CD4-positive, alpha-beta T cell (primary cell): ENCODE data around the gene CENPA. TPM values are rescaled to one million over a fixed set of nuclear protein-coding genes. Genes with fewer than 3 reads are reported as not detected.
A peak's percentile ranks its signal among the peaks of the same experiment; 100 is the strongest.

ENCODE experiments used
- ATAC-seq: fragments of 200-7000 bp; cut with Tn5 transposase; one replicate; pipeline ENCODE4 v1.10.0; 2022; ENCODE audit warnings: mild to moderate bottlenecking; ENCODE audit not compliant: poor library complexity
- CTCF ChIA-PET: fragments of 350-600 bp; sonication (Branson Sonifier 250); formaldehyde crosslinking; loops from one replicate; lab custom pipeline; 2021; ENCODE audit warnings: antibody characterized with exemption, inconsistent platforms; lab: Charles Lee
- POLR2A ChIA-PET: fragments of 350-600 bp; sonication (Branson Sonifier 250); formaldehyde crosslinking; loops from one replicate; lab custom pipeline; 2021; ENCODE audit warnings: antibody characterized with exemption, inconsistent platforms; lab: Charles Lee
- DNase-seq, 14 experiments: peaks; one replicate each; pipeline ENCODE4 v3.0.0-alpha.2; 2013 to 2020; ENCODE audit warnings: mixed read lengths in 2 of 14
- H3K27ac ChIP-seq, 2 donors: one replicate each; pipeline versions ENCODE4 v1.5.1 to v1.7.0; 2013; ENCODE audit warnings: low read length in 2 of 2, low read depth in 1 of 2, mild to moderate bottlenecking in 1 of 2
- H3K27me3 ChIP-seq, 2 experiments: 1 replicate in 1 of 2; 2 replicates in 1 of 2; pipeline versions ENCODE4 v1.6.1 to v1.7.0; 2013; ENCODE audit warnings: low read length in 2 of 2, control low read depth in 1 of 2, mild to moderate bottlenecking in 1 of 2, moderate library complexity in 1 of 2; ENCODE audit not compliant: insufficient read depth in 2 of 2, control insufficient read depth in 1 of 2
- H3K36me3 ChIP-seq: one replicate; pipeline ENCODE4 v1.6.1; 2013; ENCODE audit warnings: low read length, control low read depth; ENCODE audit not compliant: insufficient read depth
- H3K4me1 ChIP-seq: one replicate; pipeline ENCODE4 v1.6.1; 2013; ENCODE audit warnings: low read length, control low read depth; ENCODE audit not compliant: insufficient read depth
- H3K4me3 ChIP-seq: one replicate; pipeline ENCODE4 v1.5.1; 2013; ENCODE audit warnings: mild to moderate bottlenecking, low read length, moderate library complexity
- H3K9me3 ChIP-seq, 2 experiments: 1 replicate in 1 of 2; 2 replicates in 1 of 2; pipeline versions ENCODE4 v1.6.1 to v1.7.0; 2013; ENCODE audit warnings: low read length in 2 of 2, mild to moderate bottlenecking in 2 of 2, control low read depth in 1 of 2, moderate library complexity in 1 of 2; ENCODE audit not compliant: control insufficient read depth in 1 of 2, insufficient read depth in 1 of 2
- H3K27ac Mint-ChIP-seq: one replicate; pipeline ENCODE4 v1.8.0; 2020; ENCODE audit warnings: mixed read lengths
- H3K27me3 Mint-ChIP-seq: one replicate; pipeline ENCODE4 v1.8.0; 2021; ENCODE audit warnings: mixed read lengths
- H3K36me3 Mint-ChIP-seq: one replicate; pipeline ENCODE4 v1.8.0; 2021; ENCODE audit warnings: low read depth, mixed read lengths
- H3K4me1 Mint-ChIP-seq: one replicate; pipeline ENCODE4 v1.8.0; 2021; ENCODE audit warnings: low read depth, mixed read lengths
- H3K4me3 Mint-ChIP-seq: one replicate; pipeline ENCODE4 v1.8.0; 2020; ENCODE audit warnings: mild to moderate bottlenecking, mixed read lengths
- H3K9me3 Mint-ChIP-seq: one replicate; pipeline ENCODE4 v1.8.0; 2020; ENCODE audit warnings: mixed read lengths
- CTCF ChIP-seq: fragments of 200-600 bp; IDR thresholded peaks from one replicate; pipeline ENCODE4 v1.8.0; 2022; ENCODE audit warnings: antibody characterized with exemption, mild to moderate bottlenecking
- intact Hi-C, 2 experiments: fragments of 100-400 bp; cut with DNase I in 1 of 2; cut with micrococcal nuclease in 1 of 2; formaldehyde crosslinking; loops; one replicate each; pipeline versions ENCODE4 v1.15.1 to v1.9.0; 2023 to 2025; cut with DNase I, micrococcal nuclease
- total RNA-seq, 174 experiments: library from RNA in 2 of 174; stranded (reverse) in 2 of 174; gene quantifications; one replicate each; pipeline ENCODE4 v1.2.3 and lab custom pipeline; 2021 to 2026

The CENPA gene
- total RNA-seq, 2 experiments from 2014 or later: 1.0 to 1.1 TPM

- Mint-ChIP-seq H3K27ac (peak within 1 kb of the TSS; percentile 81), H3K9me3 (no peaks in the 10 kb centered on the region), H3K36me3 (peaks cover 16% of the 10 kb centered on the region), H3K4me1 (peaks cover 40% of the 10 kb centered on the region), H3K27me3 (no peaks in the 10 kb centered on the region), H3K4me3 (peak within 1 kb of the TSS; percentile 97)
- no peaks in the 10 kb centered on the region for H3K27me3 ChIP-seq
- peak; percentile 64 to 94 (median 79) for DNase-seq
- H3K36me3 ChIP-seq: peaks cover 3% of the 10 kb centered on the region
- peak within 1 kb of the TSS; percentile 73 to 85 for H3K27ac ChIP-seq
- TF ChIP-seq CTCF: no peak
- POLR2A ChIA-PET: interaction anchor here (0.7 to 1.9 kb wide), 2 partner anchors 22 to 45 kb away, joined by 3 to 8 read pairs; partner anchors contain the start of gene CENPA
- H3K9me3 ChIP-seq: no peaks in the 10 kb centered on the region
- intact Hi-C loops: loop anchor here (1.0 to 10.0 kb wide), 2 partner anchors 21 to 1131 kb away; partner anchors contain the start of genes BABAM2 (in 1 of the 2) and RBKS (in 1 of the 2)
- peak within 1 kb of the TSS; percentile 100 for H3K4me3 ChIP-seq
- CTCF ChIA-PET: interaction anchor here (0.7 kb wide), 1 partner anchor 18 kb away, joined by 4 read pairs; no protein-coding TSS in a partner anchor
- peak; percentile 95 for ATAC-seq
- H3K4me1 ChIP-seq: peaks cover 53% of the 10 kb centered on the region
Observed at GRCh38 chr2:26764078-26764887, 21.6 kb upstream of the CENPA start, which contains the start of gene SLC35F6. Gene SLC35F6, plus strand, starts transcription at chr2:26764284. Its CDS starts 66 bp downstream, at chr2:26764350.

GRCh38 chr2:26764906-26765305 lies 20.9 kb upstream of the CENPA start:
- peaks cover 58% of the 10 kb centered on the region for H3K4me1 ChIP-seq
- no peaks in the 10 kb centered on the region for H3K27me3 Mint-ChIP-seq
- H3K9me3 Mint-ChIP-seq: no peaks in the 10 kb centered on the region
- DNase-seq: no peak
- peak overlapping the region; percentile 100 for H3K4me3 ChIP-seq
- CTCF ChIA-PET: interaction anchor here (0.7 kb wide), 1 partner anchor 18 kb away, joined by 4 read pairs; no protein-coding TSS in a partner anchor
- intact Hi-C loops: loop anchor here (1.0 to 10.0 kb wide), 2 partner anchors 20 to 1130 kb away; partner anchors contain the start of genes BABAM2 (in 1 of the 2) and RBKS (in 1 of the 2)
- no peak for ATAC-seq
- peak overlapping the region; percentile 97 for H3K4me3 Mint-ChIP-seq
- H3K36me3 ChIP-seq: peaks cover 3% of the 10 kb centered on the region
- H3K9me3 ChIP-seq: no peaks in the 10 kb centered on the region
- no peak for TF ChIP-seq CTCF
- H3K27ac Mint-ChIP-seq: peak overlapping the region; percentile 81
- H3K27ac ChIP-seq: peak overlapping the region in 1 of 2 donors; percentile 85
- POLR2A ChIA-PET: interaction anchor here (0.7 to 1.9 kb wide), 2 partner anchors 21 to 44 kb away, joined by 3 to 8 read pairs; partner anchors contain the start of gene CENPA
- peaks cover 16% of the 10 kb centered on the region for H3K36me3 Mint-ChIP-seq
- H3K27me3 ChIP-seq: no peaks in the 10 kb centered on the region
- H3K4me1 Mint-ChIP-seq: peaks cover 46% of the 10 kb centered on the region

DNA sequence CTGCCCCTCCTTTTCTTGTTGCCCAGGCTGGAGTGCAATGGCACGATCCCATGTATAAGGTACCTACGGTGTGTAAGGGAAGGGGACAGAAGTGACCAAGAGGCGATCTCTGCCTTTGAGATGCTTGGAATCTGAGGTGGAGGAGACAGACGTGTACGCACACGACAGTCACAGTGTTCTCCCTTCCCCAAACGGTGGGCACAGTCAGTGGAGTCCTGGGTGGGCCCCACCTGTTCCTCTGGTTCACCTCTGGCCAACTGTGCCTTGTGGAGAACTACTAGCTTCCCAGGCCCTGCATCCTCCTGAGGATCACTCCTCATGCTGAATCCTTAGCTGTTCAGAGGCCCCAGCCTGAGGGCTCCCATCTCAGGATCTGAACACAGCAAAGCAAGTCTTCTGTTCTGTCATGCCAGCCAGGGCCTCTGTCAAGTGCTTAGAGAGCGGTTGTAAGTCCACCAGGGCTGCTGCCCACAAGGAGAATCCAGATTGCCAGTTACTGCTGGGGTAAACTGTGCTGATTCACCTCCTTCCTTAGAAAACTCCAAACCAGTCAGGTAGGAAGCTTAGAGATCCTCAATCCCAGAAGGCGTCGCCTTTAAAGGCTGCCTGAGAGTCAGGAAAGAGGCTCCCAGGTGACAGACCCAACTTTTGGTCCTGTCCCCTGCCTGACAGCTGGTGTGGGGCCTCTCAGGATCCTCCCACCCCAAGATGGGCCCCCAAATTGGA lies 20.2 kb upstream of the CENPA start:
- intact Hi-C loops: loop anchor here in 1 of 2 experiments (10.0 kb wide), 1 partner anchor 1129 kb away; the partner anchor contains the start of genes BABAM2 and RBKS
- H3K4me1 Mint-ChIP-seq: peaks cover 54% of the 10 kb centered on the region
- POLR2A ChIA-PET: interaction anchor here (0.7 to 1.9 kb wide), 2 partner anchors 20 to 44 kb away, joined by 3 to 8 read pairs; partner anchors contain the start of gene CENPA

More for the DNA sequence above, 20.2 kb upstream of the CENPA start:
- ATAC-seq (no peak), DNase-seq (peak in 1 of 14 experiments; percentile 12)
- peaks cover 59% of the 10 kb centered on the region for H3K4me1 ChIP-seq
- peaks cover 4% of the 10 kb centered on the region for H3K36me3 ChIP-seq
- no peak for TF ChIP-seq CTCF
- peak overlapping the region; percentile 7 to 85 for H3K27ac ChIP-seq
- H3K36me3 Mint-ChIP-seq: peaks cover 16% of the 10 kb centered on the region
- H3K4me3 ChIP-seq: peak overlapping the region; percentile 100
- H3K27me3 ChIP-seq: no peaks in the 10 kb centered on the region
- CTCF ChIA-PET: interaction anchor here (0.7 kb wide), 1 partner anchor 17 kb away, joined by 4 read pairs; no protein-coding TSS in a partner anchor
- H3K4me3 Mint-ChIP-seq: peak overlapping the region; percentile 97
- H3K9me3 Mint-ChIP-seq: no peaks in the 10 kb centered on the region
- H3K9me3 ChIP-seq: no peaks in the 10 kb centered on the region
- H3K27ac Mint-ChIP-seq: peak overlapping the region; percentile 81
- no peaks in the 10 kb centered on the region for H3K27me3 Mint-ChIP-seq
